DMS153 treated with DMSO at 0.1 percent for 48 hours (cell line): ENCODE results near the gene FHOD3.
"Not testable (repeated sequence)": the region's sequence is repeated elsewhere in the genome, so short reads cannot be mapped to it uniquely, and the experiment has no call there.

ENCODE experiments used
- DNase-seq: peaks from one replicate; lab custom pipeline; 2025; ENCODE audit not compliant: unreplicated experiment; lab: John Stamatoyannopoulos, UW

Gene FHOD3

DNA sequence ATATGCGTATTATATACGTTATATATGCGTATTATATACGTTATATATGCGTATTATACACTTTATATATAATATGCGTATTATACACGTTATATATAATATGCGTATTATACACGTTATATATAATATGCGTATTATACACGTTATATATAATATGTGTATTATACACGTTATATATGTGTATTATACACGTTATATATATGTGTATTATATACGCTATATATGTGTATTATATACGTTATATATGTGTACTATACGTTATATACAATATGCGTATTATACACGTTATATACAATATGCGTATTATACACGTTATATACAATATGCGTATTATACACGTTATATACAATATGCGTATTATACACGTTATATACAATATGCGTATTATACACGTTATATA, 465.5 kb downstream of the FHOD3 start:
- not testable (repeated sequence) for DNase-seq

DNA sequence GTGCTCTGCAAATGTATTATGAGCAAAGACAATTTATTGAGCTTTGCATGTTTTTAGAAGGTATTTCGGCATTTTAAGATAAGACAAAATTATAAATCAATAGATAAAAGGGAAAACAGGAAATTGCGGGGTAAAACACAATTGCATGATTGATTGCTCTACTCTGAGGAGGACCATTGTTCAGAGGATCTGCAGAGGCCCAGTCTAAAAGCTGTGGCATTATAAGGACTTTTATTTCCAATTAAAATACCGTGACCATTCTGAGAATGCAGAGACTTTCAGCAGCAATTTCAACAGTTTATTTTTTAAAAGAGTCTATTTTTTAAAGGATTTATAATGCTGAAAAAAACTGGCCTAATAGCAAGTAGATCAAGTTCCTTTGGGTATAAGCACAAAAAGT, 469.3 kb downstream of the FHOD3 start:
- DNase-seq = no peak

DNA sequence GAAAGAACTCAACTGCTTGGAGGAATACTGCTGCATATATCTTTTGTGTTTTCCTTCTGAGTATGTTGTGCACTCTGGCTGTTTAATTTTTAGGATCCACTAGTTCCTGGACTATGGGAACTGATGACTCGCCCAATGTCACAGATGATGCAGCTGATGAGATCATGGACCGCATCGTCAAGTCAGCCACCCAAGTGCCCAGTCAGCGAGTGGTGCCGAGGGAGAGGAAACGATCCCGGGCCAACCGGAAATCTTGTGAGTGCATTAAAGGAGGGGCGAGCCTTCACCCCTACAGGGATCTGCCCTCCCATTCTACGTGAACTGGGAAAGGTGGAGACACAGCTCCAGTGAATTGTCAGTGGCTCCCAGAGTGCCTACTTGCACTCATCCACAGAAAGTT, 471.7 kb downstream of the FHOD3 start:
- no peak for DNase-seq

DNA sequence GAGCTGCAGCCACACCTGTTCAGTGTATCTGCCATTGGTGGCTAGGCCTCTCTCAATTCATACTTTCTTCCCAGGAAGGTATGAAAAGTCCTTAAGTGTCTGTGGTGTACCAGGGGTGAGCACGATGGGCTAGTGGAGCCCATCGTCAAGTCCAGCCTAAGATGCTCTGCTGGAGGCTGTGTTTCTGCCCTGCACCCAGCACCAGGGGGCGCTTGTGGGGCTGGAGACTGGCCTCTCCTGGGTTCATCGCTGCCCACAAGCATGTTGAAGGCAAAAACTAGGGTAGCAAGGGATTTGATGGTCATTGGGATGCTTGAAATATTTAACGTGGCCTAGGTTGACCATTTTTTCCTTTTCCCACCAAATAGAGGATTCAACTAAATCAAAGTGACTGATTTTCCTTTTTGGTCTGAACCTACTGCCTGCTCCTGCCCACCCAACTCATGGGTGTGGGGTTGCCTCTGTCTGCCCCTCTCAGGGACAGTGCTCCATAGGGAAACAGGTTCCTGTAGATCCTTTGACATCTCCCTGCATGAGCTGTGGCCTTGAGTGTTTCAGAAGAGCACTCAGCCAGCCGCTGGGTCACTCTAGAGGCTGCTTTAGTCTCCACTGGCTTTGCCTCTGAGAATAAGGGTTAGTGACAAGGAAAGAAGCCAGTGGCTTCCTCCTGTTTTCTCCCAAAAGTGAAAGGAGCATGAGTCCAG, 472.2 kb downstream of the FHOD3 start:
- no peak for DNase-seq

DNA sequence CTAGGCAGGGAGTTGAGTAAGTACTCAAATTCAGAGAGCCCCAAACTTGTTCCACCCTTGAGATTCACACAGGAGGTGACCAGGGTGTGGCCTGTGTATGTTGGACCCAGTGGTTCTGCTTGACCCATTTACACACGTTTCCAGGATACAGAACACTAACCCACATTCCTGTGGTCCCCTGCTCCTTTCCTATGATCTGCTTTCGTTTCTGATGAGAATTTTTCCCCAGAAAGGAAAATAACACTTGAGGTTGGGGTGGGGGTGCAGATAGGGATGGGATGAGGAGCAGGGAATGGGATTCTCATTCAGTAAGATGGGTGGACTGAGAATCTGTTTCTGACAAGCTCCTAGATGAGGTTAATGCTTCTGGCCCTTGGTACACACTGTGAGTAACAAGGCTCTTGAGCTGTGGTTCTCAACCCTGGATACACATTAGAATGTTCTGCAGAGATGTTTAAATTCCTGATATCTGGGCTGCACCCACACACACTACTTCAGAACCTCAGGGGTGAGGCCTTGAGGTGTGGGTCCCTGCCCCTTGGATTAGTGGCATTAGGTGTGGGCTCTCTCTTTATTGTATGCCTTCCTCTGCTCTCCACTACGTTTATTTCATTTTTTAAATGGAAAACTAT, 472.9 kb downstream of the FHOD3 start:
- no peak for DNase-seq

DNA sequence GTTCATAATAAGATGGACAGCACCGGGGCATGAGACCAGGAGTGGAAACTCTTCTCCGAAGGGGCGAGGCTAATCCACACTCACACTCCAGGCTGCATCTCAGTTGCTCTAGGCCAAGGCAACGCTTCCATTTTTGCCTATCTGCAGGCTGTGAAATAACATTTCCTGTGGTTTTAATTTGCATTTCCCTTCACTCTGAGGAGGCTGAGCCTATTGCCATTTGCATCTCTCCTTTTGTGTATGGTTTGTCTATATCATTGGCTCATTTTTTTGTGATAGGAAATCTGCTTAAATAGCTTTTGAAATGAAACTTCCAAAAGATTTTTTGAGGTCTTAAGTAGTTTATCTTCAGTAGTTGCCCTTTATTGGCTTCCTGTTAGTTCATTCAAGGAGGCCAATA, 473.7 kb downstream of the FHOD3 start:
- no peak for DNase-seq

DNA sequence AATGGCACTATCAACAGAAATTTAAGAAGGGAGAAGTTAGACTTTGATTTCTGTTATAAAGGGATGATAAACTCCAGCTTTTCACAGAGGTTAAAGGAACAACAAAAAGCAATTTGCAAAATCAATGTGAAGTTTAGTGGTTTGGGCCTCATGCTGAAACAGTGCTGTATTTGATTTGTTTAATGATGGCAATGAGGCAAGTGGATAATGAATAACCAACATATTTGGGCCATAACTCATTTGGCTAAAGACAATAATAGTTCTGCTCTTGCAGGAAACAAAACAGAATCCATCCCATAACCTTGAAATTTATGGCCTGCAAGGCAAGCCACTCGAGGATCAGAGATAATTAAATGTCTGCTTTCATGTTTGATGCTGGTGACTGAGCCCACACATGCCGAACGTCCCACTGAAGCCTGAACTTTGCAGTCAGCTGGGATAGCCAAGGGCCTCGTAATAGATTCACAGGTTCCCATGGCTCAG, 474.8 kb downstream of the FHOD3 start:
- DNase-seq = no peak

DNA sequence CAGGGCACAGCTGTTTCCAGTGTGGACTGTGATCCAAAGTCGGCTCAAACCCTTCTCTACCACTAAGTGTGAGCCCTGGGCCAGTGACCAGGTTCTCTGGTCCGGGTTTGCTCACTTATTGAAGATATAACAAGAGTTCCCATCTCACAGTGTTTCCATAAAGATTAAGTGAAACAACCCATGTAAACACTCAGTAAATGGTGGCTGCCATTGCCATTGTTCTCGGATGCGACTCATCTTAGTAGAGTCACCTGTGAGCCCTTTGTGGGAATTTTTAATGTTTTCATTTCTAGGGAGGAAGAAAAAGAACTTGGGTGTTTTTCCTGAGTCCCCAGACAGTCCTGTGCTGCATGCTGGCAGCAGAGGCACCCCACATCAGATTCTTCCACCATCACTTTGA, 477.9 kb downstream of the FHOD3 start:
- DNase-seq = no peak

DNA sequence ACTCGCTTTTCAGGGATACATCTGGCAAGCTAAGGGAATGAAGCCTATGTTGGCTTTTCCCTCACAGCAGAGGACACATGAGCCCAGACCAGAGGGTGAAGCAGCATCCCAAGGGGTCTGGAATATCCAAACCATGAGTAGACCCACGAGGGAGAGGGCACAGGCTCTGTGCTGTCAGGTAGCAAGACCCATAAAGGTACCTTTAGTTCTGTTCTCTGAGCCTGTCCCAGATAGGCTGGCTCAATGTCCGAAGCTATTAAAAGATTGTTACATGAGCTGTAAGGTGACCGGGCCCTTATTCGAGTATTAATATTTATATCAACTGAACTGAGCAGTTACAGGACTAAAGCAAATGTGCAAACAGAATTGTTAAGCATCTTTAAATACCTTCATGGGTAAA, 479.1 kb downstream of the FHOD3 start:
- DNase-seq = no peak

DNA sequence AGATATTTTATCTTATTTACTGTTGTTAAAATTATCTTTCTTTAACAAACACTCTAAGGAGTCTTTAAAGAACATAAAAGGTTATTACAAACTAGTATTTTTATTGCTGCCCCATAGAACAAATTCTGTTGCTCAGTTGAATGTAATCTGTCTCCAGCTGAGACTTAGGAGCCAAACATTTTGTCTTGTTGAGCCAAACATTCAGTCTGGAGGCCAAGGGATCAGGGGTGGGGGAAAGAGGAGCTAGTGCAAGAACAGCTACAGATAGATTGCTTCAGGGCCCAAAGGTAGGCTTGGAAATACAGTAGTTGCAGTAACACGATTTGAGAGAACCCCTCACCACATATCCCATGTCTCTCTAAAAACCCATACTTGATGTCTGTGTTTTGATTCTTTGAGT, 480.1 kb downstream of the FHOD3 start:
- no peak for DNase-seq

DNA sequence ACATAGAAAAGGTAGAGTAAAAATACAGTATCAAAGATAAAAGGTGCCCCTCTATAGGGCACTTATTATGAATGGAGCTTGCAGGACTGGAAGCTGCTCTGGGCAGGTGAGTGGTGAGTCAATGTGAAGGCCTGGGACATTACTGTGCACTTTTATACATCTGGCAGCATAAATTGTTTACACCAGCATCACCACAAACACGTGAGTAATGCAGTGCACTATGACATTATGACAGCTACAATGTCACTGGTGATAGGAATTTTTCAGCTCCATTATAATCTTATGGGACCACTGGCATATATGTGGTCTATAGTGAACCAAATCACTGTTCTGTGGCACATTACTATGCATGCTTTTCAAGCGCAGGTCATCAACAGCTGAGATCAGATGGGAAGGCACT, 483.2 kb downstream of the FHOD3 start:
- no peak for DNase-seq

DNA sequence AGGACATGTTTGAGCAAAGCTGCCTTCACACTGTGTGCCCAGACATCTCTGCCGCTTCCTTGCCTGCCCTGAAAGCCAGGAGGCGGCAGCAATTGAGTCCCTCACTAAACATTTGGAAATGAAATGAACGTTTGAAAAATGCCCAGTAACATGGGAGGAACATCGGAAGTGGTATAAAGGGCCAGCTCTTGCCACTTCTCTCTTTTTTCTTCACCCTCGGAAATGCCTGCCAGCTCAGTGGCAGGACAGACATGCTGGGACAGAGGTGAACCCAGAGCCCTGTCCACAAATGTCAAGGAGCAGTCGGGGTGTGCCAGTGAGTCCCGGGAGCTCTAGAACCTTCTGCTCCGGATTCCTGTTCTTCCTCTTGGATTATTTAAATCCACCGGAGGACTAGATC, 485.2 kb downstream of the FHOD3 start:
- DNase-seq = no peak

DNA sequence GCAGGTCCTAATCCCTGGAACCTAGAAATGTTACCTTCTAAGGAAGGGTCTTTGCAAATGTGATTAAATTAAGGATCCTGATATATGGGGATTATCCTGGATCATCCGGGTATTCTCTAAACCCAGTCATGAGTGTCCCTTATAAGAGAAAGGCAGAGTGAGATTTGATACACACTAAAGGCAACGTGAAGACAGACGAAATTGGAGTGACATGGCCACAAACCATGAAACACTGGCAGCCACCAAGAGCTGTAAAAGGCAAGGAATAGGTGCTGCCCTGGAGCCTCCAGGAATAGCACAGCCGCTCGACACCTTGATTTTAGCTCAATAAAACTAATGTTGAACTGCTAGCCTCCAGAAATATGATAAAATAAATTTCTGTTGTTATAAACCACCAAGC, 486.3 kb downstream of the FHOD3 start:
- no peak for DNase-seq

DNA sequence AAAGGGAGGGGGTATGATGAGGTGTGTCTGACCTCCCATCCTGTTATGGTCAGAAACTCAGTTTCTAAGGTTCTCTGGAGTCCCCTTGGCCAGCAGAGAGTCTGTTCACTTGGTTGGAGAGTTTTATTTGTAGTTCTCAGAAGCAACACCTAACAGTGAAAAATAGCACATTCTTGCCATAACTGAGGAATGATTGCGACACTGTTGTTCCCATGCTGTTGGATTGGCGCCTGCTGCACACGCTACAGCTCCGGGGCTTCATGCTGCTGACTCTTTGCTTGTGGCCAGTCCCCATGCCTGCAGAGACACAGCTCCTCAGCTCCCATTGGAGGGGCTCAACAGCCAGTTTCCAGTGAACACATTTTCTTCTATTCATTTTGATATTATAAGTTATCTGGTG, 489.2 kb downstream of the FHOD3 start:
- no peak for DNase-seq

DNA sequence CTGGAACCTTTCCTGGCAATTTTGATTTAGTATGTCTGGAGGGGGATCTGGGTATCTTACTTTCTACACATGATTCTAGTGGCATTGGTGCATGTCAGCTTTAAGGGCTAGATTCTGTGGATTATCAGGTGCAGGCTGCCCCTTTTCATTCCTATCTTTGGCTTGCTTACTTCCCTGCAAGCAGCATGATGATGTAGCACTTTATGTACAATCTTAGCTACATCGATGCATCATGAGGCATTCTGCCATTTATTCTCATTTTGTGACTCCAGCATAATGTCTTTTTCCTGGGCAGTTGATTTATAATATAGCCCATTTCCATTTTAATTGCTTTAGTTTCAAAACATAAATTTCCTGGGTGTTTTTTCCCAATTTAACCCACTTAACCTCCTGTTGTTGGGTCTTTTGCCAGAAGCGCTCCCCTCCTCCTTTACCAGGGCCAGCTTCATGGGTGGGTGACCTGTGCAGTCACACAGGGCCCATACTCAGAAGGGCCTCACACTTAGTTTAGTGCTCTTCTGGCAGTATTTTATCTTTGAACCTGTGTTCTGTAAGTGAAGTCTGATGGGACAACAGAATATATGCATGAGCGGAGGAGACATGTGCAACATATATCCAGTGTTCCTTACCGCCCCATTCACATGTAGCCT, 495.2 kb downstream of the FHOD3 start:
- DNase-seq = no peak

DNA sequence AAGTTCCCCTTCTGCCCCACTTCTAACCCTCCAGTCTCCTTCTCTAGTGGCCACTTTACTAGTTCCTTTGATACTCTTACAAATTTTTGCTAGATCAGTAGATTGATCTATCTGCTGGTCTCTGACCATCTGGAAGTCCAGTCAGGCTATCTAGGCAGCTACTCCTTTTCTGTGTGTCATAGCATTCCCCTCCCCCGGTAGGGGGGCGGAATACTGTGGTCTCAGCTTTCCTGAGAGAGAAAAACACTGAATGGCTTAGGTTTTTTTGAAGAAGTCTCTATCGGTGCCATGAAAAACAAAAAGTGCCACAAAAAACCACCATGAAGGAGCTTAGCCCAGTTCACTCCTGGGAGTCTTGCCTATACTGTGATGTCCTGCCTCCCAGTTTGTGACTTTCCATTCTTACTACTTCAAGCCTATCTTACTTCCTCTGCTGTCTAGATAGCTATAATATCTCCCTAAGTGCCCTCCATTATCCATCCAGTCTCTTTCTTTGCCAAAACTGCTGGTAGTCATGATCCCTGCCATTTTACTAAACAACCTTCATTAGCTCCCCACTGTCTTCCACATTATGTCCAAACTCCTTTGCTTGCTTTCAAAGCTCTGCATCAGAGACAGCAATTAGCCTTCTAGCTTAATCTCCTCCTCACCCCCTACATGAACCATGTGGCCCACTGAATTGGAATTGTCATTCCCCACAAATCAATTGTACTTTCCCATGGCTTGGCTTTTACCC, 501.4 kb downstream of the FHOD3 start:
- no peak for DNase-seq

DNA sequence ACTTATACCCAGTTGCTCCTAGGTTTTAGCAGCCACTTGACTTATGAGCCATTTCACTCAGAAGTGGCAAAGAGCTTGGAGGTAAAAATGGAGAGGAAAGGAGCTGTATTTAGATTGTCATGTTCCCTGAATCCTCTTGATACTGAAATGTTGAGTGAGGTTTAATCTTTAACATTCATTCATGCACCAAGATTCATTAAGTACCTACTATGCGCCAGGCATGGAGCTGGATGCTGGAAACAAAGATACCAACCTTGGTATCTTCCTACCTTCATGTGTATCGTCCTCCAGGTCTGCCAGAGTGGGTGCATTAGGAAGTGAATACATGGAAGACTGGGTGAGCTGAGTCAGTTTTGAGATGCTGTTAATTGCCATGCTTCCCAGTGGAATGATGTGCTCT, 507.6 kb downstream of the FHOD3 start:
- DNase-seq = no peak

DNA sequence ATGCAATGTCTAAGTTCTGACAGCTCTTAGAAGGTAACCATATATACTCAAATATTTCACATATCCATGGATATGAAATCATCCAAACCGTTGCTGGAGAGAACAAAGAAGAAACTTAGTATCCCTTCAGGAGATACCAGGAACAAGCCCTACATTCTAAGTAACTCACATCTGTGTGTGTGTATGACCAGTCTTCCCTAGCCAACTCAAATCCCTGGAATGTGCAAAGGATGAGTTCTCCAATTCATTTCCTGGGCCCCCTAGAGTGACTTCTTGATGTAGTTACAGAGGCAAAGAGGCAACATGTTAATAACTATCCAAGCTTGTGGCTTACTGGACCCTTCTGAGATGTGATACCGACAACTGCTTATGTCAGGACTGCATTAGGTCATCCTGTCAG, 511.2 kb downstream of the FHOD3 start:
- no peak for DNase-seq

DNA sequence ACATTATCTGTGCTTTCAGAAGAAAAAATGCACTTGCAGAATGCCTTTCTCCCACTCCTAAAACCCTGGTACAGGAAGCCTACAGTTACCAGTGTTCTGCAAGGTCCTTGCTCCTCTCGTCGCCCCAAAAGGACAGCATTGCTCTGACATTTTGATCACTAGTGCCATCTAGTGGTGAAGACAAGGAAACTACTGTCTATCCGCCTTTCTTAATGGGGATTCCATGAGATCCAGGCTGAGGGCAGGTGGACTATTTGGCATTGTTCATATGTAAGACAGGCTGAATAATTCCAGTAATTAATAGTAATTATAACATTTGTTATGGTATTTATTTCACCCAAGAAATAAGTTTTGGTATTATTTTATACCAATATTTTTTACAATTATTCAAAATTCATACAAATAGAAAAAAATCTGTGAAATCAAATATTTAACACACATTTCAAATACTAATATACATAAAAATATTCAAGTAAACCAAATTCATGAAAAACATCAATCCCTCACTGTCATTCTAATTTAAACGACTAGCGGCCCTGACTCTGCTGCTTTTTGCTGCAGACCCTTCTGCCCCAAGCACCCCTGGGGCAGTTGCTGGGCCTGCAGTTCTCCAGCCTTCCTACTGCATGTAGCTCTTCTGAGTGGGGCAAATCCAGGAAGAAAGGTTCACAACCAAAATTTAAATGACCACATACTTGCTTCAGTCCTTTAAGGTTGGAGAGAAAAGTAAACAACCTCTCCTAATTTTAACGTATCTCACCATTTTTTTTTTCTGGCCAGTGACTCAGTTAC, 512.3 kb downstream of the FHOD3 start:
- peak; percentile 63 for DNase-seq

DNA sequence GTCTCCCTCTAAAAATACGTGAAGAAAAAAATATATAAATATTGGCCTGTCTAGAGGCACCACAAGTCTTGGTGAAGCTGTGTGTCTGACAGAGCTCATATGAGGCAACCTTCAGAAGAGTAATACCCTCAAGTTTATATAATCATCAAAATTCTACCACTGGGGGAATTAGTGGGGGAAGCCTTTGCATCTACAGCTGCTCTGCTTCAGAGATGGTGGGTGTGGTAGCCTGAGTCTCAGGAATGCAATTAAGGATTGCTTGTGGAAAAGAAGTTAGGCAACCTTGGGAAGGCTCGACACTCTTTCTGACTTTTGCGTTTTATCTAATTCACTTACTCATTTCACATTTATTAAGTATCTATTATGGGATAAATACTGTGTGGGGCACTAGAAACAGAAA, 513.9 kb downstream of the FHOD3 start:
- DNase-seq = no peak

DNA sequence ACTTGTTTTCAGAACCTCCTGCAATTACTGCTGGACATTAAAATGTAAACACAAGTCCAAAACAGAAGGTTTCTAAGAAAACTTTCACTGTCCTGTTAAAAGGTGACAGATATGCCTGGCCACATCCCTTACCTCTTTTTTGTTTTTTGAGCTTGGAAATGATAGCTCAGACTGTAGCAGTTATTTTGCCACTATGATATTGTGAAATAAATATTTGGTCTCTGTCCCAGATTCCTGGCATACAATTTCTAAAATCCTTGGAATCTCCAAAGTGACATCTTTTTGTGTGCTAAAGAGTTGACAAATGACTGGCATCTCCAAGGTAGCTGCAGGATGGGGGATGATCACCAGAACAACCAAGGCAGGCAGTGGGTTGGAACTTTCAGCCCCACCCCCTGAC, 514.4 kb downstream of the FHOD3 start:
- no peak for DNase-seq
